Endothelial cell of umbilical vein (primary cell): Measurements from ENCODE around the gene ELF3. TPM values are rescaled to one million over a fixed set of nuclear protein-coding genes. Genes with fewer than 3 reads are reported as not detected.

Experiments
- BruUV-seq: library from RNA; stranded (reverse); fragments of 400-500 nt; replicated peaks from 2 replicates; lab custom pipeline; 2021; lab: Mats Ljungman, UMichigan
- CTCF ChIA-PET: fragments of 300-600, 350-600 bp; sonication (Branson Sonifier 250); formaldehyde crosslinking; loops from one replicate; lab custom pipeline; 2021; ENCODE audit warnings: antibody characterized with exemption, inconsistent platforms; lab: Charles Lee
- POLR2A ChIA-PET: fragments of 300-600, 350-600 bp; sonication (Branson Sonifier 250); formaldehyde crosslinking; loops from one replicate; lab custom pipeline; 2021; ENCODE audit warnings: antibody characterized with exemption, inconsistent platforms; lab: Charles Lee
- DNase-seq: peaks from one replicate; pipeline ENCODE4 v3.0.0-alpha.2; 2011; ENCODE audit warnings: low read depth, low spot score
- FAIRE-seq: peaks from 2 replicates; lab custom pipeline; 2011; peaks lifted over from hg19 to GRCh38; lab: Jason Lieb, UNC
- H2AFZ ChIP-seq: 2 replicates; pipeline ENCODE4 v1.6.0; 2012; ENCODE audit warnings: low read depth, low read length, control low read depth, inconsistent platforms
- H3K27ac ChIP-seq: 2 replicates; pipeline ENCODE4 v1.5.1; 2011; ENCODE audit warnings: low read depth, mild to moderate bottlenecking, control low read depth, low read length, moderate library complexity; ENCODE audit not compliant: insufficient read depth
- H3K27me3 ChIP-seq, 2 experiments: 2 replicates each; pipeline versions ENCODE4 v1.6.0 to v1.6.1; 2011; ENCODE audit warnings: low read length in 2 of 2, mixed read lengths in 1 of 2; ENCODE audit not compliant: control insufficient read depth in 2 of 2, insufficient read depth in 2 of 2
- H3K36me3 ChIP-seq, 2 experiments: 2 replicates in 1 of 2; 3 replicates in 1 of 2; pipeline ENCODE4 v1.5.1; 2011; ENCODE audit warnings: low read length in 2 of 2, mild to moderate bottlenecking in 1 of 2, moderate library complexity in 1 of 2; ENCODE audit not compliant: control insufficient read depth in 2 of 2, insufficient read depth in 2 of 2; ENCODE audit errors: extremely low read depth in 1 of 2
- H3K4me1 ChIP-seq: 3 replicates; pipeline ENCODE4 v1.5.1; 2011; ENCODE audit warnings: mild to moderate bottlenecking, low read length; ENCODE audit not compliant: control insufficient read depth, insufficient read depth; ENCODE audit errors: extremely low read depth
- H3K4me2 ChIP-seq: 2 replicates; pipeline ENCODE4 v1.6.1; 2011; ENCODE audit warnings: low read length, control low read depth, mixed read lengths; ENCODE audit not compliant: insufficient read depth
- H3K4me3 ChIP-seq, 3 experiments: fragments of 200-600 bp in 1 of 3; sonication (generic), shearing (Covaris generic) in 1 of 3; replicated peaks in 1 of 3; 2 replicates each; pipeline ENCODE4 v1.5.1; 2011 to 2016; ENCODE audit warnings: control low read depth in 3 of 3, low read length in 3 of 3, mild to moderate bottlenecking in 2 of 3, inconsistent platforms in 1 of 3, low read depth in 1 of 3, moderate library complexity in 1 of 3; ENCODE audit not compliant: insufficient read depth in 1 of 3
- H3K79me2 ChIP-seq: 2 replicates; pipeline ENCODE4 v1.6.0; 2012; ENCODE audit warnings: low read length, inconsistent platforms; ENCODE audit not compliant: control insufficient read depth, insufficient read depth
- H3K9ac ChIP-seq: replicated peaks from 2 replicates; pipeline ENCODE3; 2011; ENCODE audit warnings: low read length, control low read depth; ENCODE audit not compliant: insufficient read depth; ENCODE audit errors: extremely low read depth
- H3K9me1 ChIP-seq: replicated peaks from 3 replicates; pipeline ENCODE4 v1.6.0; 2011; ENCODE audit warnings: mild to moderate bottlenecking, low read length; ENCODE audit not compliant: control insufficient read depth, insufficient read depth; ENCODE audit errors: extremely low read depth
- H3K9me3 ChIP-seq: replicated peaks from 2 replicates; pipeline ENCODE4 v1.5.1; 2012; ENCODE audit warnings: low read length, inconsistent platforms; ENCODE audit not compliant: control insufficient read depth, insufficient read depth
- H4K20me1 ChIP-seq: replicated peaks from 2 replicates; pipeline ENCODE3; 2011; ENCODE audit warnings: mild to moderate bottlenecking, low read length; ENCODE audit not compliant: control insufficient read depth, insufficient read depth; ENCODE audit errors: extremely low read depth
- EZH2 ChIP-seq: IDR thresholded peaks from 2 replicates; pipeline ENCODE4 v1.6.1; 2012; ENCODE audit warnings: borderline replicate concordance, low read depth, mild to moderate bottlenecking, moderate library complexity, low read length, inconsistent platforms; ENCODE audit not compliant: severe bottlenecking
- GATA2 ChIP-seq: IDR thresholded peaks from 2 replicates; pipeline ENCODE4 v1.7.0; 2011; ENCODE audit warnings: low read depth, mild to moderate bottlenecking, moderate library complexity, mixed read lengths, low read length; ENCODE audit not compliant: insufficient read length, insufficient read depth
- JUN ChIP-seq: IDR thresholded peaks from 2 replicates; pipeline ENCODE4 v1.6.1; 2011; ENCODE audit warnings: borderline replicate concordance, low read depth; ENCODE audit not compliant: insufficient read length, insufficient read depth
- MYC ChIP-seq: IDR thresholded peaks from one replicate; pipeline ENCODE4 v1.6.1; 2011; ENCODE audit warnings: mild to moderate bottlenecking, low read depth, low read length
- POLR2A ChIP-seq: IDR thresholded peaks from 2 replicates; pipeline ENCODE4 v1.6.1; 2012; ENCODE audit warnings: low read depth, mild to moderate bottlenecking, control low read depth, low read length
- POLR2AphosphoS5 ChIP-seq: IDR thresholded peaks from 2 replicates; pipeline ENCODE4 v1.6.1; 2012; ENCODE audit warnings: low read depth, mild to moderate bottlenecking, control low read depth, low read length, moderate library complexity; ENCODE audit not compliant: insufficient read depth
- dilution Hi-C: fragments of 300-500 bp; cut with MboI; formaldehyde crosslinking; loops from one replicate; pipeline ENCODE4 v1.15.0; 2019; ENCODE audit warnings: low sequenced_read_pairs; ENCODE audit not compliant: extremely low pct_ligation_motif_present
- intact Hi-C: fragments of 100-400 bp; cut with micrococcal nuclease; formaldehyde crosslinking; loops from one replicate; pipeline ENCODE4 v1.10.0; 2022
- polyA plus RNA-seq, 4 experiments: library from polyadenylated mRNA; depleted of rRNA in 3 of 4; stranded (reverse) in 3 of 4; unstranded in 1 of 4; fragments of >200 nt; gene quantifications; 2 replicates each; pipeline versions ENCODE4 v1.2.1 to v1.2.3, GENCODE V29; 2011 to 2012; ENCODE audit warnings: missing spikeins in 1 of 4
- total RNA-seq: library from RNA; stranded (reverse); gene quantifications from 2 replicates; pipeline ENCODE4 v1.2.3, GENCODE V29; 2021
- TF ChIP-seq, protein P1 (sequence below): IDR thresholded peaks from 2 replicates; pipeline ENCODE4 v1.6.1; 2011; ENCODE audit not compliant: insufficient read depth, insufficient read length
- TF ChIP-seq, protein P2 (sequence below), 2 donors: IDR thresholded peaks; 1 replicate in 1 of 2; 2 replicates in 1 of 2; pipeline ENCODE4 v1.5.1; 2011; ENCODE audit warnings: low read length in 2 of 2, mild to moderate bottlenecking in 2 of 2, moderate library complexity in 2 of 2, control low read depth in 1 of 2, inconsistent platforms in 1 of 2, low read depth in 1 of 2; ENCODE audit not compliant: insufficient read depth in 1 of 2; ENCODE audit errors: extremely low read depth in 1 of 2

The ELF3 gene
- total and polyA plus RNA-seq, 2 donors (not counting 3 experiments of a cell fraction or from before 2014, with no cell fraction given): 0.07 to 0.29 TPM

DNA sequence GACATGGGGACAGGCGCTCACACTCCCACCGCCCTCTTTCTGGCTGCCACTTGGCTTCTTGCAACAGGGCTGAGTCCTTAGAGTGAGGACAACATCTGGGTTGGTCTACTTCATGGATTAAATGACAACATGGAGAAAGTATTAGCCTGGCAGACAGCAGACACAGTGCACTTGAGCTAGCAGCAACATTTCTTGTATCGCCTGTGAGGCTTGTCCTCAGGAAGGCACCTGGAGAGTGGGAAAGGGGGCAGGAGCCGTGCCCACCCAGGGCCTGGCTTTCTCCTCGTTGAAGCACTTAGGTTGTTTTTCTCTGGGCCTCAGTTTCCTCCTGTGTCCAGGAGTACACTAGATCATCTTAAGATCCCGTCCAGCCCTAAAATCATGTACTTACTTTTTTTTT lies 3.7 kb downstream of the ELF3 start:
- Histone ChIP-seq H3K4me2 (no peak overlapping the region), H3K9ac (no peak overlapping the region), H2AFZ (no peak overlapping the region), H4K20me1 (no peaks in the 10 kb centered on the region), H3K27me3 (peaks cover 0 to 8% of the 10 kb centered on the region in 2 experiments), H3K4me3 (no peak overlapping the region), H3K9me1 (no peaks in the 10 kb centered on the region), H3K4me1 (no peaks in the 10 kb centered on the region), H3K79me2 (no peaks in the 10 kb centered on the region), H3K9me3 (no peaks in the 10 kb centered on the region), H3K27ac (no peak overlapping the region), H3K36me3 (no peaks in the 10 kb centered on the region)
- no peak for FAIRE-seq
- intact Hi-C loops: no loop called here
- no peak for DNase-seq
- dilution Hi-C loops: no loop called here
- CTCF ChIA-PET: interaction anchor here (1.2 to 3.7 kb wide), 4 partner anchors 9 to 122 kb away, joined by 3 to 15 read pairs (median 5); no protein-coding TSS in a partner anchor
- POLR2A ChIA-PET: no interaction called here
- BruUV-seq: no TSS peak
- TF ChIP-seq POLR2AphosphoS5 (no peak), POLR2A (no peak), GATA2 (no peak), MYC (no peak), EZH2 (no peak), JUN (no peak)
- TF ChIP-seq, protein P1, sequence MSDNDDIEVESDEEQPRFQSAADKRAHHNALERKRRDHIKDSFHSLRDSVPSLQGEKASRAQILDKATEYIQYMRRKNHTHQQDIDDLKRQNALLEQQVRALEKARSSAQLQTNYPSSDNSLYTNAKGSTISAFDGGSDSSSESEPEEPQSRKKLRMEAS: no peak
- TF ChIP-seq, protein P2, sequence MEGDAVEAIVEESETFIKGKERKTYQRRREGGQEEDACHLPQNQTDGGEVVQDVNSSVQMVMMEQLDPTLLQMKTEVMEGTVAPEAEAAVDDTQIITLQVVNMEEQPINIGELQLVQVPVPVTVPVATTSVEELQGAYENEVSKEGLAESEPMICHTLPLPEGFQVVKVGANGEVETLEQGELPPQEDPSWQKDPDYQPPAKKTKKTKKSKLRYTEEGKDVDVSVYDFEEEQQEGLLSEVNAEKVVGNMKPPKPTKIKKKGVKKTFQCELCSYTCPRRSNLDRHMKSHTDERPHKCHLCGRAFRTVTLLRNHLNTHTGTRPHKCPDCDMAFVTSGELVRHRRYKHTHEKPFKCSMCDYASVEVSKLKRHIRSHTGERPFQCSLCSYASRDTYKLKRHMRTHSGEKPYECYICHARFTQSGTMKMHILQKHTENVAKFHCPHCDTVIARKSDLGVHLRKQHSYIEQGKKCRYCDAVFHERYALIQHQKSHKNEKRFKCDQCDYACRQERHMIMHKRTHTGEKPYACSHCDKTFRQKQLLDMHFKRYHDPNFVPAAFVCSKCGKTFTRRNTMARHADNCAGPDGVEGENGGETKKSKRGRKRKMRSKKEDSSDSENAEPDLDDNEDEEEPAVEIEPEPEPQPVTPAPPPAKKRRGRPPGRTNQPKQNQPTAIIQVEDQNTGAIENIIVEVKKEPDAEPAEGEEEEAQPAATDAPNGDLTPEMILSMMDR (IDR thresholded peaks at IDR 0.05; ENCODE audit: extremely low read depth in 1 of 2, insufficient read depth in 1 of 2, low read depth in 1 of 2, low read length in 2 of 2): no peak
